Esophagus muscularis mucosa (tissue), 3 donors: ENCODE measurements around the gene NRG2.

Experiments used
- POLR2A ChIP-seq: fragments of 450-650 bp; IDR thresholded peaks from one replicate; pipeline ENCODE4 v1.6.1; 2017; ENCODE audit warnings: antibody characterized with exemption, moderate library complexity, mild to moderate bottlenecking, low read depth
- POLR2AphosphoS5 ChIP-seq, 2 donors: sonication (generic); formaldehyde crosslinking; IDR thresholded peaks; one replicate each; pipeline ENCODE4 v1.6.1; 2017; ENCODE audit warnings: antibody characterized with exemption in 2 of 2
- TF ChIP-seq, protein P1 (sequence below), 3 experiments: fragments of 200-600 bp in 2 of 3; fragments of 450-650 bp in 1 of 3; sonication (generic) in 2 of 3; IDR thresholded peaks; one replicate each; pipeline ENCODE4 v1.5.1; 2017 to 2019; ENCODE audit warnings: antibody characterized with exemption in 3 of 3, mild to moderate bottlenecking in 2 of 3, moderate library complexity in 1 of 3

DNA sequence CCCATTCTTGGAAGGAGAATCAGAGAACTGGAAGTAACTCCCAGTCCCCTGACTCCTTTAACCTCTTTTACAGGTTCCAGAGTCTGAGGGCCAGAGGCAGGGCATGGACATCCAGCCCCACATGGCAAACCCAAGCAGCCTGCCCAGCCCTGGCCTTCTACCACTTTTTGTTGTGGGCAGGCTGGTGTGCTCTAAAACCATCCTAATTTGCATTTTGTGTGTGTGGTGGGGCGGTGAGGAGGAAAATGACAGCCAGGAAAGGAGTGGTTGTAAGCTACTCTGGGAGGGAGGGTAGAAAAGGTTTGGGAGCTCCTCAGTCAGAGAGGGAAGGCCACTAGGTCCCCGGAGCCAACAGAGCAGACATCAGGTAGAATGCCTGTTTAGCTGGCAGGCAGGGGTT lies 156.9 kb downstream of the NRG2 start:
- TF ChIP-seq, protein P1, sequence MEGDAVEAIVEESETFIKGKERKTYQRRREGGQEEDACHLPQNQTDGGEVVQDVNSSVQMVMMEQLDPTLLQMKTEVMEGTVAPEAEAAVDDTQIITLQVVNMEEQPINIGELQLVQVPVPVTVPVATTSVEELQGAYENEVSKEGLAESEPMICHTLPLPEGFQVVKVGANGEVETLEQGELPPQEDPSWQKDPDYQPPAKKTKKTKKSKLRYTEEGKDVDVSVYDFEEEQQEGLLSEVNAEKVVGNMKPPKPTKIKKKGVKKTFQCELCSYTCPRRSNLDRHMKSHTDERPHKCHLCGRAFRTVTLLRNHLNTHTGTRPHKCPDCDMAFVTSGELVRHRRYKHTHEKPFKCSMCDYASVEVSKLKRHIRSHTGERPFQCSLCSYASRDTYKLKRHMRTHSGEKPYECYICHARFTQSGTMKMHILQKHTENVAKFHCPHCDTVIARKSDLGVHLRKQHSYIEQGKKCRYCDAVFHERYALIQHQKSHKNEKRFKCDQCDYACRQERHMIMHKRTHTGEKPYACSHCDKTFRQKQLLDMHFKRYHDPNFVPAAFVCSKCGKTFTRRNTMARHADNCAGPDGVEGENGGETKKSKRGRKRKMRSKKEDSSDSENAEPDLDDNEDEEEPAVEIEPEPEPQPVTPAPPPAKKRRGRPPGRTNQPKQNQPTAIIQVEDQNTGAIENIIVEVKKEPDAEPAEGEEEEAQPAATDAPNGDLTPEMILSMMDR (IDR thresholded peaks at IDR 0.05), result no peak
- no peak for TF ChIP-seq POLR2AphosphoS5 (IDR thresholded peaks at IDR 0.05)
- TF ChIP-seq POLR2A, result no peak
